K562 (cell line): ENCODE results near the gene PPY. TPM values are rescaled to one million over a fixed set of nuclear protein-coding genes. Genes with fewer than 3 reads are reported as not detected.

Source experiments
- ATAC-seq: fragments of 200-7000 bp; cut with Tn5 transposase; 3 replicates; pipeline ENCODE4 v1.9.1; 2020; ENCODE audit warnings: moderate library complexity
- BruUV-seq: library from RNA; stranded (reverse); fragments of 400-500 nt; replicated peaks from 2 replicates; lab custom pipeline; 2021; lab: Mats Ljungman, UMichigan
- CTCF ChIA-PET: fragments of 300-600 bp; formaldehyde crosslinking; extraction: SDS; loops from one replicate; lab custom pipeline; 2021; ENCODE audit warnings: low intra/inter-chr PET ratio; lab: Yijun Ruan, JAX
- POLR2A ChIA-PET: fragments of 300-600, 350-650 bp; sonication (Branson Sonifier 250); formaldehyde crosslinking; extraction: SDS; loops from one replicate; lab custom pipeline; 2021; ENCODE audit warnings: antibody characterized with exemption, inconsistent platforms; lab: Yijun Ruan, JAX
- DNase-seq, 4 experiments: peaks; one replicate each; pipeline versions ENCODE4 v3.0.0 to v3.0.0-alpha.2; 2011 to 2018; ENCODE audit warnings: low spot score in 3 of 4, mixed read lengths in 3 of 4; ENCODE audit errors: extremely low read depth in 1 of 4
- FAIRE-seq: peaks from 2 replicates; lab custom pipeline; 2011; peaks lifted over from hg19 to GRCh38; lab: Jason Lieb, UNC
- H2AFZ ChIP-seq: 2 replicates; pipeline ENCODE4 v1.6.0; 2011; ENCODE audit warnings: low read depth, low read length, control low read depth, inconsistent platforms
- H3K27ac ChIP-seq: fragments of 200-600 bp; 3 replicates; pipeline ENCODE4 v1.8.0; 2011; ENCODE audit warnings: low read depth, mild to moderate bottlenecking, control low read depth, inconsistent platforms, low read length, moderate library complexity, mixed read lengths; ENCODE audit errors: extremely low read depth
- H3K27me3 ChIP-seq, 2 experiments: fragments of 300-600 bp in 1 of 2; 2 replicates in 1 of 2; 3 replicates in 1 of 2; pipeline versions ENCODE4 v1.6.0 to v1.8.0; 2011; ENCODE audit warnings: inconsistent platforms in 2 of 2, low read length in 2 of 2, mild to moderate bottlenecking in 1 of 2, mixed read lengths in 1 of 2, moderate library complexity in 1 of 2; ENCODE audit not compliant: control insufficient read depth in 2 of 2, insufficient read depth in 2 of 2
- H3K36me3 ChIP-seq: fragments of 300-600 bp; 3 replicates; pipeline ENCODE4 v1.8.0; 2011; ENCODE audit warnings: mild to moderate bottlenecking, low read length, inconsistent platforms; ENCODE audit not compliant: control insufficient read depth, insufficient read depth
- H3K4me1 ChIP-seq, 2 experiments: fragments of 200-600 bp in 1 of 2; replicated peaks in 1 of 2; 2 replicates in 1 of 2; 3 replicates in 1 of 2; pipeline versions ENCODE4 v1.5.1 to v1.8.0; 2011; ENCODE audit warnings: inconsistent platforms in 2 of 2, low read length in 2 of 2, mild to moderate bottlenecking in 1 of 2, mixed read lengths in 1 of 2, moderate library complexity in 1 of 2; ENCODE audit not compliant: control insufficient read depth in 2 of 2, insufficient read depth in 2 of 2
- H3K4me2 ChIP-seq: 2 replicates; pipeline ENCODE4 v1.6.1; 2011; ENCODE audit warnings: low read length, control low read depth, inconsistent platforms, mixed read lengths; ENCODE audit not compliant: insufficient read depth
- H3K4me3 ChIP-seq: fragments of 200-600 bp; sonication (generic), shearing (Covaris generic); 2 replicates; pipeline ENCODE4 v1.5.1; 2016; ENCODE audit warnings: control low read depth, inconsistent platforms
- H3K79me2 ChIP-seq: fragments of 200-600 bp; 3 replicates; pipeline ENCODE4 v1.8.0; 2011; ENCODE audit warnings: low read length, inconsistent platforms; ENCODE audit not compliant: control insufficient read depth, insufficient read depth
- H3K9ac ChIP-seq, 2 experiments: 2 replicates each; pipeline versions ENCODE4 v1.6.0 to v1.6.1; 2011; ENCODE audit warnings: low read depth in 2 of 2, low read length in 2 of 2, control low read depth in 1 of 2, inconsistent platforms in 1 of 2, mild to moderate bottlenecking in 1 of 2, mixed read lengths in 1 of 2; ENCODE audit not compliant: insufficient read depth in 1 of 2
- H3K9me1 ChIP-seq: one replicate; pipeline ENCODE4 v1.6.0; 2011; ENCODE audit warnings: inconsistent platforms, mild to moderate bottlenecking, low read length, moderate library complexity; ENCODE audit not compliant: control insufficient read depth, insufficient read depth
- H3K9me3 ChIP-seq: replicated peaks from 2 replicates; pipeline ENCODE4 v1.5.1; 2011; ENCODE audit warnings: low read depth, low read length, inconsistent platforms; ENCODE audit not compliant: control insufficient read depth, insufficient read depth
- H4K20me1 ChIP-seq: replicated peaks from 2 replicates; pipeline ENCODE4 v1.6.1; 2011; ENCODE audit warnings: low read length, inconsistent platforms, mixed read lengths; ENCODE audit not compliant: control insufficient read depth, insufficient read depth
- CBFA2T3 ChIP-seq: fragments of 450-650 bp; IDR thresholded peaks from 2 replicates; pipeline ENCODE4 v1.6.1; 2017
- CUX1 ChIP-seq: fragments of 200-800 bp; sonication (Bioruptor generic); IDR thresholded peaks from 2 replicates; pipeline ENCODE4 v1.6.1; 2016; ENCODE audit warnings: missing genetic modification characterization, missing compliant biosample characterization
- HDAC1 ChIP-seq, 2 experiments: fragments of 450-650 bp; IDR thresholded peaks; 2 replicates each; pipeline ENCODE4 v1.6.1; 2016 to 2017; ENCODE audit warnings: inconsistent platforms in 1 of 2, mild to moderate bottlenecking in 1 of 2, moderate library complexity in 1 of 2
- NFIC ChIP-seq: fragments of 450-650 bp; IDR thresholded peaks from 2 replicates; pipeline ENCODE4 v1.6.1; 2017; ENCODE audit warnings: mild to moderate bottlenecking, inconsistent platforms
- ZBTB17 ChIP-seq: fragments of 450-650 bp; formaldehyde crosslinking; IDR thresholded peaks from 2 replicates; pipeline ENCODE4 v1.4.0; 2020; ENCODE audit warnings: mild to moderate bottlenecking
- WGBS: fragments of 100-300 bp; shearing (Covaris generic); methylation state at CpG from one replicate; pipeline ENCODE4 v1.1.6; 2016; ENCODE audit warnings: low coverage, mixed read lengths; ENCODE audit not compliant: insufficient coverage; ENCODE audit errors: missing lambda C conversion rate; 5-methylcytosine and 5-hydroxymethylcytosine counted together
- in situ Hi-C: fragments of 300-500 bp; cut with MboI; formaldehyde crosslinking; loops from 4 replicates; pipeline ENCODE4 v1.15.0; 2018; ENCODE audit warnings: inconsistent platforms, mixed read lengths
- intact Hi-C: fragments of 100-400 bp; cut with micrococcal nuclease; formaldehyde crosslinking; loops from 2 replicates; pipeline ENCODE4 v1.14.2; 2022
- polyA plus RNA-seq, 8 experiments: library from polyadenylated mRNA; depleted of rRNA in 4 of 8; stranded (reverse) in 5 of 8; unstranded in 3 of 8; fragments of >200 nt; fragmentation: Nextera tagmentation in 2 of 8; fragmentation: Illumina TruSeq in 1 of 8; extraction: Ambion mirVana in 2 of 8; extraction: Trizol in 1 of 8; gene quantifications; 2 replicates each; pipeline versions ENCODE4 v1.2.1 to v1.2.3, GENCODE V29; 2011 to 2014; ENCODE audit warnings: inconsistent platforms in 1 of 8, missing spikeins in 1 of 8
- total RNA-seq, 7 experiments: library from RNA; depleted of rRNA in 6 of 7; stranded (reverse); fragments of >200 nt in 6 of 7; fragmentation: Illumina TruSeq in 2 of 7; extraction: Trizol in 2 of 7; gene quantifications; 2 replicates each; pipeline versions ENCODE4 v1.2.1 to v1.2.3, GENCODE V29; 2011 to 2021; ENCODE audit warnings: low replicate concordance in 1 of 7

Gene PPY
- total and polyA plus RNA-seq, 9 of the 15 experiments (the other 6 are each of a cell fraction or from before 2014, with no cell fraction given), result not detected

GRCh38 chr17:43912635-43913304 lies 29.5 kb downstream of the PPY start:
- FAIRE-seq (no peak), DNase-seq (no peak), ATAC-seq (no peak)
- no peaks in the 10 kb centered on the region for H3K79me2 ChIP-seq
- no peaks in the 10 kb centered on the region for H3K9me3 ChIP-seq
- peaks cover 6% of the 10 kb centered on the region; the same call in 1 of the 2 replicates for H4K20me1 ChIP-seq
- intact Hi-C loops, result no loop called here
- no peaks in the 10 kb centered on the region for H3K36me3 ChIP-seq
- no peak overlapping the region for H2AFZ ChIP-seq
- H3K9ac ChIP-seq, result no peak overlapping the region
- 0% methylated on average over 4 of the region's 4 CpGs for WGBS
- CTCF ChIA-PET, result interaction anchor here (0.6 kb wide), 1 partner anchor 250 kb away, joined by 7 read pairs; no protein-coding TSS in a partner anchor
- H3K27me3 ChIP-seq, result peaks cover 19 to 64% of the 10 kb centered on the region in 2 experiments
- POLR2A ChIA-PET, result no interaction called here
- H3K4me2 ChIP-seq, result no peak overlapping the region
- no peak overlapping the region for H3K4me3 ChIP-seq
- H3K4me1 ChIP-seq, result peaks cover 0 to 12% of the 10 kb centered on the region in 2 experiments; a peak in 3 of 5 replicates
- H3K27ac ChIP-seq, result no peak overlapping the region
- BruUV-seq, result no TSS peak
- in situ Hi-C loops, result no loop called here
- no peaks in the 10 kb centered on the region for H3K9me1 ChIP-seq
- TF ChIP-seq HDAC1 (IDR thresholded peaks at IDR 0.05) (0 out of 4 replicates have a peak, but pooled peaks of 1 of the 2 experiments have one; percentile 21), ZBTB17 (no peak)

GRCh38 chr17:43911904-43912303 lies 30.4 kb downstream of the PPY start:
- no peak for ATAC-seq
- peaks cover 0 to 13% of the 10 kb centered on the region in 2 experiments; a peak in 3 of 5 replicates for H3K4me1 ChIP-seq
- H3K4me3 ChIP-seq, result no peak overlapping the region
- intact Hi-C loops (no loop called here), in situ Hi-C loops (no loop called here)
- H3K27me3 ChIP-seq, result peaks cover 27 to 64% of the 10 kb centered on the region in 2 experiments
- BruUV-seq, result no TSS peak
- TF ChIP-seq CUX1 (CRISPR knock-in tag), result no peak
- TF ChIP-seq CBFA2T3, result 0 out of 2 replicates have a peak, but pooled peaks have one; percentile 8
- TF ChIP-seq NFIC, result peak; percentile 24; the same call in 1 of the 2 replicates
- FAIRE-seq, result no peak
- peaks cover 6% of the 10 kb centered on the region; the same call in 1 of the 2 replicates for H4K20me1 ChIP-seq
- no peak overlapping the region for H3K27ac ChIP-seq
- no peaks in the 10 kb centered on the region for H3K36me3 ChIP-seq
- H2AFZ ChIP-seq, result no peak overlapping the region
- no peak overlapping the region for H3K4me2 ChIP-seq
- DNase-seq, result no peak
- H3K9me3 ChIP-seq, result no peaks in the 10 kb centered on the region
- ChIA-PET POLR2A (no interaction called here), CTCF (interaction anchor here (0.6 kb wide), 1 partner anchor 251 kb away, joined by 7 read pairs; no protein-coding TSS in a partner anchor)
- WGBS, result 4% methylated on average over 7 of the region's 8 CpGs
- no peak overlapping the region for H3K9ac ChIP-seq
- no peaks in the 10 kb centered on the region for H3K79me2 ChIP-seq
- H3K9me1 ChIP-seq, result no peaks in the 10 kb centered on the region
